HG02840 (cell line): Measurements from ENCODE around the gene PHYH.
"Not testable (repeated sequence)": the region's sequence is repeated elsewhere in the genome, so short reads cannot be mapped to it uniquely, and the experiment has no call there.

Experiments used
- ATAC-seq: cut with Tn5 transposase; IDR thresholded peaks from one replicate; pipeline ENCODE4 v1.9.1; 2021; ENCODE audit warnings: mild to moderate bottlenecking, moderate library complexity, moderate number of reproducible peaks; ENCODE audit not compliant: unreplicated experiment, low FRiP score

The PHYH gene

GRCh38 chr10:13299437-13300287 lies at the start of gene PHYH:
Gene PHYH (minus strand): TSS chr10:13300064. CDS start chr10:13300042, 22 bp downstream.
- peak; percentile 57 for ATAC-seq

- peak; percentile 55 for ATAC-seq
Measured at GRCh38 chr10:13348216-13349017, 48.6 kb upstream of the PHYH start, which contains the start of gene SEPHS1. Gene SEPHS1 (minus strand): TSS chr10:13348293. CDS start chr10:13344950, 3,343 bp downstream.

- ATAC-seq = peak; percentile 61
Measured at GRCh38 chr10:13347500-13348156, 47.8 kb upstream of the PHYH start.

GRCh38 chr10:13347043-13347499 lies 47.2 kb upstream of the PHYH start:
- ATAC-seq = peak; percentile 31

- no peak for ATAC-seq
Measured at GRCh38 chr10:13346283-13347042, 46.6 kb upstream of the PHYH start.

GRCh38 chr10:13340626-13341376 lies 40.9 kb upstream of the PHYH start:
- ATAC-seq = peak; percentile 96

- peak; percentile 3 for ATAC-seq
Measured at GRCh38 chr10:13340068-13340467, 40.2 kb upstream of the PHYH start.

GRCh38 chr10:13338390-13339110 lies 38.7 kb upstream of the PHYH start:
- no peak for ATAC-seq

GRCh38 chr10:13337827-13338196 lies 37.9 kb upstream of the PHYH start:
- no peak for ATAC-seq

- ATAC-seq = no peak
Measured at GRCh38 chr10:13337128-13337826, 37.4 kb upstream of the PHYH start.

GRCh38 chr10:13335881-13336280 lies 36.0 kb upstream of the PHYH start:
- no peak for ATAC-seq

GRCh38 chr10:13334556-13334955 lies 34.7 kb upstream of the PHYH start:
- ATAC-seq = no peak

GRCh38 chr10:13331646-13332045 lies 31.8 kb upstream of the PHYH start:
- ATAC-seq = no peak

- ATAC-seq = not testable (repeated sequence)
Measured at GRCh38 chr10:13330980-13331379, 31.1 kb upstream of the PHYH start.

- ATAC-seq = no peak
Measured at GRCh38 chr10:13329565-13329964, 29.7 kb upstream of the PHYH start.

GRCh38 chr10:13328613-13329012 lies 28.7 kb upstream of the PHYH start:
- no peak for ATAC-seq

GRCh38 chr10:13328126-13328525 lies 28.3 kb upstream of the PHYH start:
- ATAC-seq = no peak

- ATAC-seq = no peak
Measured at GRCh38 chr10:13327534-13327933, 27.7 kb upstream of the PHYH start.
